MM.1S (cell line): Measurements from ENCODE around the gene UBE2E3.

Source experiments
- DNase-seq: peaks from one replicate; pipeline ENCODE4 v3.0.0-alpha.2; 2015
- H2AFZ ChIP-seq: fragments of 300-600 bp; sonication (generic); 2 replicates; pipeline ENCODE4 v1.6.0; 2016; ENCODE audit warnings: antibody characterized with exemption, low read length
- H3F3A ChIP-seq: fragments of 300-600 bp; sonication (generic); 2 replicates; pipeline ENCODE4 v1.6.1; 2016; ENCODE audit warnings: mild to moderate bottlenecking, antibody characterized with exemption, low read length, moderate library complexity, mixed read lengths; ENCODE audit not compliant: insufficient read depth
- H3K27ac ChIP-seq: fragments of 300-600 bp; sonication (generic); 2 replicates; pipeline ENCODE4 v1.5.1; 2016; ENCODE audit warnings: mild to moderate bottlenecking, low read length
- H3K27me3 ChIP-seq: fragments of 300-600 bp; sonication (generic); replicated peaks from 2 replicates; pipeline ENCODE4 v1.6.0; 2016; ENCODE audit warnings: low read length; ENCODE audit not compliant: insufficient read depth
- H3K36me3 ChIP-seq: fragments of 300-600 bp; sonication (generic); replicated peaks from 2 replicates; pipeline ENCODE4 v1.6.1; 2016; ENCODE audit warnings: mild to moderate bottlenecking, low read length, mixed read lengths; ENCODE audit not compliant: insufficient read depth
- H3K4me1 ChIP-seq: fragments of 300-600 bp; sonication (generic); 2 replicates; pipeline ENCODE4 v1.6.1; 2016; ENCODE audit warnings: low read length, mixed read lengths
- H3K4me2 ChIP-seq: fragments of 300-600 bp; sonication (generic); 2 replicates; pipeline ENCODE4 v1.6.0; 2016; ENCODE audit warnings: low read depth, low read length
- H3K4me3 ChIP-seq: fragments of 300-600 bp; sonication (generic); 2 replicates; pipeline ENCODE4 v1.5.1; 2016; ENCODE audit warnings: low read length, mixed read lengths
- H3K79me2 ChIP-seq: fragments of 300-600 bp; sonication (generic); 2 replicates; pipeline ENCODE4 v1.6.1; 2016; ENCODE audit warnings: mixed run types, low read length, mixed read lengths
- H3K9ac ChIP-seq: fragments of 300-600 bp; sonication (generic); 2 replicates; pipeline ENCODE4 v1.6.1; 2016; ENCODE audit warnings: low read length, mixed read lengths
- H3K9me2 ChIP-seq: fragments of 300-600 bp; sonication (generic); replicated peaks from 2 replicates; pipeline ENCODE4 v1.6.1; 2016; ENCODE audit warnings: mild to moderate bottlenecking, low read length, mixed read lengths; ENCODE audit not compliant: insufficient read depth
- H3K9me3 ChIP-seq: fragments of 300-600 bp; sonication (generic); replicated peaks from 2 replicates; pipeline ENCODE4 v1.6.1; 2016; ENCODE audit warnings: mild to moderate bottlenecking, low read length, mixed read lengths; ENCODE audit not compliant: insufficient read depth
- H4K20me1 ChIP-seq: fragments of 300-600 bp; sonication (generic); 2 replicates; pipeline ENCODE4 v1.6.1; 2016; ENCODE audit warnings: mild to moderate bottlenecking, low read length, moderate library complexity, mixed read lengths; ENCODE audit not compliant: insufficient read depth
- CTCF ChIP-seq: fragments of 300-600 bp; sonication (generic); IDR thresholded peaks from 2 replicates; pipeline ENCODE4 v1.5.1; 2016; ENCODE audit warnings: antibody characterized with exemption, low read length, mixed read lengths
- EZH2 ChIP-seq: fragments of 300-600 bp; sonication (generic); optimal IDR thresholded peaks from 2 replicates; pipeline ENCODE3; 2017; ENCODE audit warnings: low read depth, mild to moderate bottlenecking, antibody characterized with exemption, low read length, mixed read lengths
- EZH2phosphoT487 ChIP-seq: fragments of 300-600 bp; sonication (generic); IDR thresholded peaks from 2 replicates; pipeline ENCODE4 v1.6.1; 2018; ENCODE audit warnings: antibody characterized with exemption, low read length

Gene UBE2E3

GRCh38 chr2:181072486-181073235, 92.3 kb downstream of the UBE2E3 start:
- H3F3A ChIP-seq = no peaks in the 10 kb centered on the region

GRCh38 chr2:181073896-181074295, 93.5 kb downstream of the UBE2E3 start:
- H3F3A ChIP-seq = no peaks in the 10 kb centered on the region
- no peaks in the 10 kb centered on the region for H3K79me2 ChIP-seq
- H4K20me1 ChIP-seq = no peaks in the 10 kb centered on the region
- TF ChIP-seq CTCF = no peak
- TF ChIP-seq EZH2phosphoT487 = no peak
- no peak for TF ChIP-seq EZH2
- no peak overlapping the region for H3K4me2 ChIP-seq
- no peak overlapping the region for H3K4me3 ChIP-seq
- no peaks in the 10 kb centered on the region for H3K27me3 ChIP-seq
- H2AFZ ChIP-seq = no peak overlapping the region
- no peak overlapping the region for H3K9ac ChIP-seq
- H3K9me2 ChIP-seq = no peaks in the 10 kb centered on the region
- peaks cover 15% of the 10 kb centered on the region; the same call in 1 of the 2 replicates for H3K4me1 ChIP-seq
- H3K27ac ChIP-seq = no peak overlapping the region
- no peak for DNase-seq
- no peaks in the 10 kb centered on the region for H3K36me3 ChIP-seq
- H3K9me3 ChIP-seq = no peaks in the 10 kb centered on the region

More at GRCh38 chr2:181072486-181073235, 92.3 kb downstream of the UBE2E3 start:
- H2AFZ ChIP-seq = no peak overlapping the region
- H3K9ac ChIP-seq = no peak overlapping the region
- H3K4me3 ChIP-seq = no peak overlapping the region
- no peaks in the 10 kb centered on the region for H4K20me1 ChIP-seq
- TF ChIP-seq CTCF = no peak
- TF ChIP-seq EZH2phosphoT487 = no peak
- TF ChIP-seq EZH2 = no peak
- H3K9me3 ChIP-seq = no peaks in the 10 kb centered on the region
- peaks cover 15% of the 10 kb centered on the region; the same call in 1 of the 2 replicates for H3K4me1 ChIP-seq
- no peaks in the 10 kb centered on the region for H3K36me3 ChIP-seq
- H3K4me2 ChIP-seq = no peak overlapping the region
- no peak for DNase-seq
- H3K79me2 ChIP-seq = no peaks in the 10 kb centered on the region
- H3K27me3 ChIP-seq = no peaks in the 10 kb centered on the region
- no peaks in the 10 kb centered on the region for H3K9me2 ChIP-seq
- H3K27ac ChIP-seq = no peak overlapping the region

- H3K36me3 ChIP-seq = no peaks in the 10 kb centered on the region
Observed at GRCh38 chr2:181074457-181074856, 94.1 kb downstream of the UBE2E3 start.

More at GRCh38 chr2:181074457-181074856, 94.1 kb downstream of the UBE2E3 start:
- Histone ChIP-seq H4K20me1 (no peaks in the 10 kb centered on the region), H3F3A (no peaks in the 10 kb centered on the region), H3K4me2 (no peak overlapping the region), H3K27me3 (no peaks in the 10 kb centered on the region), H2AFZ (no peak overlapping the region), H3K9me3 (no peaks in the 10 kb centered on the region), H3K27ac (no peak overlapping the region), H3K4me3 (no peak overlapping the region), H3K9me2 (no peaks in the 10 kb centered on the region), H3K9ac (no peak overlapping the region), H3K79me2 (no peaks in the 10 kb centered on the region), H3K4me1 (peaks cover 15% of the 10 kb centered on the region; the same call in 1 of the 2 replicates)
- TF ChIP-seq EZH2 (no peak), CTCF (no peak)
- no peak for DNase-seq
